Erythroblast (primary cell): ENCODE results near the gene PTPRN2.

ENCODE experiments used
- GATA1 ChIP-seq: IDR thresholded peaks from 2 replicates; pipeline ENCODE4 v1.6.1; 2011; ENCODE audit warnings: low read depth, mild to moderate bottlenecking, control low read depth, low read length, moderate library complexity
- POLR2A ChIP-seq: IDR thresholded peaks from 2 replicates; pipeline ENCODE4 v1.6.1; 2011; ENCODE audit warnings: mild to moderate bottlenecking, low read length

DNA sequence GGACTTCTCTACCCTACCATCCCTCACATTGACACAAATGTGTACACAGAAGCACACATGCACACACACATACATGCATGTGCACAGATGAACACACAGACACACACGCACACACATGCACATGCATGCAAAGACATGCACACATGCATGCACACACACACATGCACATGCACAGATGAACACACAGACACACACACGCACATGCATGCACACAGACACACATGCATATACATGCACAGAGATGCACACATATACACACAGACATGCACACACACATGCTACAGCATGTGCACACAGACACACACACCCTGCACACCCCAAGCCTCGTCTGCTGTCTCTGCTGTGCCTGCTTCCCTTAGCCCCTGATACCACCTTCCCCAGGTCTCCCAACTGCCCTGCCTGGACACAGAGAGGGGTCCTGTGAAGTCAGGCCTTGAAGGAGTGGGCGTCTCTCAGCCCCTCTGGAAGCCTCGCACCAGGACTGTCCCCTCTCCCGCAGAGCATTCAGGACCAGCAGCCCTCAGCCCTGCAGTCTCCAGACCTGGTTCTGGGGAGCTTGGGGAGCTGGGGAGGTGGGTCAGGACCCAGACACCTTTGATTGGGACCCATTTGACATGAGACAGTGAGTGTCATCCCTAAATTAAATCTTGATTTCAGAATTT lies 1069.0 kb downstream of the PTPRN2 start:
- TF ChIP-seq POLR2A (no peak), GATA1 (no peak)
